Endothelial cell of coronary artery (primary cell): ENCODE results near the gene SCN8A. TPM values are rescaled to one million over a fixed set of nuclear protein-coding genes. Genes with fewer than 3 reads are reported as not detected.

ENCODE experiments used
- total RNA-seq: library from RNA; depleted of rRNA; stranded (reverse); fragments of >200 nt; gene quantifications from 2 replicates; pipeline ENCODE4 v1.2.3, GENCODE V29; 2014

The SCN8A gene
- total RNA-seq: 5.7 and 16.6 TPM in 2 replicates

DNA sequence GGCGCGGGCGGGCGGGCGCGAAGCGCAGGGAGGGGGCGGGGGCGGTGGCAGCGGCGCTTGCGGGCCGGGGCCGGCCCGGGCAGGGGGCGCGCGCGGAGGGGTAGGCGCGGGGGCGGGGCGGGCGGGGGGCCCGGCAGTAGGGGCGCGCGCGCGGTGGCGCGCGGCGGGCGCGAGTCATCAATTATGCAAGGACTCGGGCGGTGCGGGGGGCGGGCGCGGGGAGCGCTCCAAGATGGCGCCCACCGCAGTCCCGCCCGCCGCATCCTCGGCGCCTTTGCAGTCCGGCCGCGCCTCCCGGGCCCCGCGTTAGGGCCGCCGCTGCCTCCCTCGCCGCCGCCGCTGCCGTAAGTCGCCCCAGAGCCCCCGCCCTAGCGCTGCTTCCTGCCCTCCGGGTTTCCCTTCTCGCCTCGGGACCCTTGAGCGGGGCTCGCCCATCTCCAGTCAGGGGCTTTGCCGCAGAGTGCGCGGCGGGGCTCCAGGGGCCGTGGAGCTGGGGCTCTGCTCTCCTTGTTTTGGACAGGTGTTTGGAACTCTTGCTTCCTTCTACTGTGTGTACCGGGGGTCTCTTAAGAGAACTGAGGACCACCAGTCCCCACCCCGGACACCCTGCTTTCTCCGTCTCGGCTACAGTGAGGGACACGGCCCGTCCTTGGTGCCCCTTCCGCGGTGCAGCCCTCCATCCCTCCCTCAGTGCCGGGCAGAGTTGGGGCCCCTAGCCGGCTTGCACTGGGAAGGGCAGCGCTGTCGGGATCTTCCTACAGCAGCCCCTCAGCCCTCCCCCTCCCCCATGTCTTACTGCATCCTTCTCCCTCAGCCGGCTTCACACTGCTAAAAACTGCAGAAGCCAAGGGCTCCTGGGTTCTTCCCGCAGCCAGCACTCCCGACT is at the start of gene SCN8A:
SCN8A (plus strand) TSS at position 218 of the 886 bp plus-strand sequence. CDS start 71,585 bp downstream, outside the sequence.

DNA sequence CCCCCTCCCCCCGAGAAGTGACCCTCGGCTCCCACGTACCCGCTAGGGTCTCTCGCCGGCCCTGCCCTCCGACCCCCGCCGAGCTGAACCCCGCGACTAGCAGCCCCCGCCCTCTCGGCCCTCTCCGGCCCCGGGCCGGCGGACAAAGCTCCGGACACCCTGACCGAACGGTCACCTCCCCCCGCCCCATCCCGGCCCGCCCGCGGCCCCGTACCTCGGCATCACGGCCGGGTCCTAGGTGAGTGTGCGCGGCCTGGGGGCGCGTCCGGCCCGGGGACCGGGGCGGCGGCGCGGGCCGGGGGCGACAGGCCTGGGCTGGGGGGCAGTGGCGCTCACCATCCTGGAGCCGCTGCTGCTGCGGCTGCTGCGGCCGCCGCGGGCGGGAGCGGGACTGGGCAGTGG is 257.3 kb downstream of the SCN8A start, which contains the start of gene FIGNL2:
FIGNL2 (minus strand) TSS at position 393 of the 402 bp plus-strand sequence. CDS start 26,305 bp downstream, outside the sequence.

Other genes with a start within 250 kb of the SCN8A start
- gene CELA1, start 244.6 kb upstream of the SCN8A start, total RNA-seq: not detected in 2 replicates
- gene GALNT6, start 199.8 kb upstream of the SCN8A start, total RNA-seq: 76.9 and 80.1 TPM in 2 replicates
- 4.9 TPM in 2 replicates for gene SLC4A8, start 166.4 kb upstream of the SCN8A start, total RNA-seq